Loucy (cell line): ENCODE measurements around the gene CABP2.

ENCODE experiments used
- H2AFZ ChIP-seq: fragments of 200-600 bp; sonication (generic); 2 replicates; pipeline ENCODE4 v1.6.0; 2016; ENCODE audit warnings: antibody characterized with exemption, mild to moderate bottlenecking, low read length, moderate library complexity
- H3F3A ChIP-seq: fragments of 200-600 bp; 2 replicates; pipeline ENCODE4 v1.6.0; 2016; ENCODE audit warnings: antibody characterized with exemption, low read depth, mild to moderate bottlenecking
- H3K27me3 ChIP-seq: fragments of 200-600 bp; sonication (generic); 2 replicates; pipeline ENCODE4 v1.6.1; 2014; ENCODE audit warnings: low read length, mild to moderate bottlenecking; ENCODE audit not compliant: insufficient read depth, poor library complexity, severe bottlenecking
- H3K36me3 ChIP-seq: fragments of 200-600 bp; sonication (generic); 2 replicates; pipeline ENCODE4 v1.6.1; 2016; ENCODE audit warnings: low read length; ENCODE audit not compliant: insufficient read depth
- H3K4me1 ChIP-seq: fragments of 200-600 bp; sonication (generic); 2 replicates; pipeline ENCODE4 v1.5.1; 2014; ENCODE audit warnings: low read length, mild to moderate bottlenecking; ENCODE audit not compliant: insufficient read depth, poor library complexity, severe bottlenecking
- H3K4me2 ChIP-seq: fragments of 200-600 bp; sonication (generic); 2 replicates; pipeline ENCODE4 v1.6.0; 2014; ENCODE audit warnings: antibody characterized with exemption, low read length, low read depth, mild to moderate bottlenecking; ENCODE audit not compliant: poor library complexity, severe bottlenecking
- H3K4me3 ChIP-seq: fragments of 200-600 bp; sonication (generic); 2 replicates; pipeline ENCODE4 v1.5.1; 2014; ENCODE audit warnings: low read length, mild to moderate bottlenecking, mixed read lengths; ENCODE audit not compliant: poor library complexity, severe bottlenecking
- H3K79me2 ChIP-seq: fragments of 200-600 bp; sonication (generic); 2 replicates; pipeline ENCODE4 v1.6.1; 2014; ENCODE audit warnings: low read length; ENCODE audit not compliant: insufficient read depth
- H3K9ac ChIP-seq: fragments of 200-600 bp; sonication (generic); 2 replicates; pipeline ENCODE4 v1.6.0; 2014; ENCODE audit warnings: mild to moderate bottlenecking, low read depth, low read length, moderate library complexity; ENCODE audit not compliant: poor library complexity, severe bottlenecking
- H3K9me2 ChIP-seq: fragments of 200-600 bp; sonication (generic); replicated peaks from 2 replicates; pipeline ENCODE4 v1.6.1; 2016; ENCODE audit warnings: low read depth, low read length, mixed read lengths
- H3K9me3 ChIP-seq: fragments of 200-600 bp; sonication (generic); 2 replicates; pipeline ENCODE4 v1.6.1; 2014; ENCODE audit warnings: mild to moderate bottlenecking, antibody characterized with exemption, low read length, low read depth; ENCODE audit not compliant: insufficient read depth
- H4K20me1 ChIP-seq: fragments of 200-600 bp; sonication (generic); 2 replicates; pipeline ENCODE4 v1.6.0; 2014; ENCODE audit warnings: antibody characterized with exemption, low read length, mild to moderate bottlenecking; ENCODE audit not compliant: insufficient read depth, poor library complexity, severe bottlenecking
- EZH2phosphoT487 ChIP-seq: fragments of 200-600 bp; IDR thresholded peaks from 2 replicates; pipeline ENCODE4 v1.6.1; 2018; ENCODE audit warnings: antibody characterized with exemption, mild to moderate bottlenecking, moderate library complexity, borderline replicate concordance
- TF ChIP-seq, protein P1 (sequence below): fragments of 200-600 bp; sonication (generic); conservative IDR thresholded peaks from 2 replicates; pipeline ENCODE4 v1.5.1; 2014; ENCODE audit warnings: mild to moderate bottlenecking, antibody characterized with exemption, low read length

CABP2 gene

DNA sequence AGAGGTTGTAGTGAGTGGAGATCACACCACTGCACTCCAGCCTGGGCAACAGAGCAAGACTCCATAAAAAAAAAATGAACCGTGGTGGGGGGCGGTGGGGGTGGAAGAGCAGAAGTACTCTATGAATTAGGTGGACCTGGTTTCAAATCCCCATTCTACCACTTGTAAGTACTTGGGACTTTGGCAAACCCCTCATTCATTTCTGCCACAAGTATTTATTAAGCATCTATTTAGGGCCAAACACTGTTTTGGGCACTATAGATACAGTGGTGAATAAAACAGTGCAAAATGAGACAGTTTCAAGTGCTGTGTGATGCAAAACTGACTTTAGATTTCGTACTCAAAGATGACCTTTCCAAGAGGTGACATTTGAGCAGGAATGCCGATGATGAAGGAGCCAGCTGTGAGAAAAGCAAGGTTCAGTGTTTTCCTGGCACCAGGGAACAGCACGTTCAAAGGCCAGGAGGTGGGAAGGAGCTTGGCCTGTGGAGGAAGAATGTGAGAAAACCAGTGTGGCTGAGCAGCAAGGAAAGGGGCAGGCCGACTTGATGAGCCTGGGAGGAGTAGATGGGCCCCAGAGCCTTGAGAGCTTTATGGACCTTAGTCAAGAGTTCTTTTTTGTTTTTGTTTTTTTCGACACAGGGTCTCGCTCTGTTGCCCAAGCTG lies 52.8 kb downstream of the CABP2 start:
- Histone ChIP-seq H3K79me2 (peaks cover 34% of the 10 kb centered on the region; the same call in 1 of the 2 replicates), H3F3A (peaks cover 4% of the 10 kb centered on the region; the same call in 1 of the 2 replicates), H3K9ac (no peak overlapping the region), H3K9me3 (no peaks in the 10 kb centered on the region), H3K27me3 (no peaks in the 10 kb centered on the region), H3K4me3 (no peak overlapping the region), H3K36me3 (no peaks in the 10 kb centered on the region), H3K4me1 (peaks cover 37% of the 10 kb centered on the region), H4K20me1 (no peaks in the 10 kb centered on the region), H3K4me2 (no peak overlapping the region), H3K9me2 (no peaks in the 10 kb centered on the region), H2AFZ (no peak overlapping the region)
- TF ChIP-seq EZH2phosphoT487: no peak
- TF ChIP-seq, protein P1, sequence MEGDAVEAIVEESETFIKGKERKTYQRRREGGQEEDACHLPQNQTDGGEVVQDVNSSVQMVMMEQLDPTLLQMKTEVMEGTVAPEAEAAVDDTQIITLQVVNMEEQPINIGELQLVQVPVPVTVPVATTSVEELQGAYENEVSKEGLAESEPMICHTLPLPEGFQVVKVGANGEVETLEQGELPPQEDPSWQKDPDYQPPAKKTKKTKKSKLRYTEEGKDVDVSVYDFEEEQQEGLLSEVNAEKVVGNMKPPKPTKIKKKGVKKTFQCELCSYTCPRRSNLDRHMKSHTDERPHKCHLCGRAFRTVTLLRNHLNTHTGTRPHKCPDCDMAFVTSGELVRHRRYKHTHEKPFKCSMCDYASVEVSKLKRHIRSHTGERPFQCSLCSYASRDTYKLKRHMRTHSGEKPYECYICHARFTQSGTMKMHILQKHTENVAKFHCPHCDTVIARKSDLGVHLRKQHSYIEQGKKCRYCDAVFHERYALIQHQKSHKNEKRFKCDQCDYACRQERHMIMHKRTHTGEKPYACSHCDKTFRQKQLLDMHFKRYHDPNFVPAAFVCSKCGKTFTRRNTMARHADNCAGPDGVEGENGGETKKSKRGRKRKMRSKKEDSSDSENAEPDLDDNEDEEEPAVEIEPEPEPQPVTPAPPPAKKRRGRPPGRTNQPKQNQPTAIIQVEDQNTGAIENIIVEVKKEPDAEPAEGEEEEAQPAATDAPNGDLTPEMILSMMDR: no peak

DNA sequence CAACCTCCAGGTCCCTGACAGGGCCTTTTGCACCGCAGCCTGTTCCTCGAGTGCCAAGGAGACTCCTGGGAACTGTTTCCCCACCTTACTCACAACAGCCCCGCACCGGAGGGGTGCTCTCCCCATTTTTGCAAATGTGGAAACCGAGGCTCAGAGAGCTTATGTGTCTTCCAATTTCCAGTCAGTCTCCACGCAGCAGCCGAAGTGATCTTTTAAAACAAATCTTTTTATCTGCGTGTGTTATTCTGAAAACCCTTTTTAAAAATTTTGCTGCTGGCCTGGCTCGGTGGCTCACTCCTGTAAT lies 53.8 kb downstream of the CABP2 start:
- TF ChIP-seq, protein P1: no peak
- TF ChIP-seq EZH2phosphoT487: no peak
- no peaks in the 10 kb centered on the region for H3K9me2 ChIP-seq
- H3K79me2 ChIP-seq: peaks cover 41% of the 10 kb centered on the region
- H3K36me3 ChIP-seq: no peaks in the 10 kb centered on the region
- peak overlapping the region; percentile 94 for H3K4me2 ChIP-seq
- peaks cover 42% of the 10 kb centered on the region for H3K4me1 ChIP-seq
- peak overlapping the region; percentile 97 for H3K4me3 ChIP-seq
- H4K20me1 ChIP-seq: no peaks in the 10 kb centered on the region
- no peaks in the 10 kb centered on the region for H3K9me3 ChIP-seq
- peak overlapping the region; percentile 81 for H3K9ac ChIP-seq
- no peaks in the 10 kb centered on the region for H3K27me3 ChIP-seq
- peak overlapping the region; percentile 91 for H2AFZ ChIP-seq
- H3F3A ChIP-seq: peaks cover 4% of the 10 kb centered on the region; the same call in 1 of the 2 replicates
